Activated T-helper 1 cell treated with anti-CD3 and anti-CD28 coated beads, Interleukin-2, amount 50 U/mL, for 16 hours (primary cell): ENCODE results near the gene AOAH.
"Not testable (repeated sequence)": the region's sequence is repeated elsewhere in the genome, so short reads cannot be mapped to it uniquely, and the experiment has no call there.

Experiments
- DNase-seq, 2 donors: peaks; one replicate each; pipeline ENCODE4 v3.0.0-alpha.2; 2020; ENCODE audit warnings: low read depth in 1 of 2, low spot score in 1 of 2

AOAH gene

DNA sequence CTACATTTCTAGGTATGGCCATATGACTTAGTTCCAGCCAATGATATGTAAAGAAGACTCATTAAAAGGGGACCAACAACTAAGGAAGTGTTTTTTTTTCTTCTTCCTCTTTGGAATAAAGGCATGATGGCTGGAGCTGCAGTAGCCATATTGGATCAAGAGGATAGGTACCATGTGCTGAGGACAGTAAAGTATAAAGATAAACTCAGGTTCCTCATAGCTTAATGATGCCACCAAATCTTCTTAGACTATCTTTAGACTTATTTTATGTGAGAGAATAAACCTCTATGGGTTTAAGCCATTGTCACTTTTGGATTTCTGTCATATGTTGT, 249.3 kb downstream of the AOAH start:
- DNase-seq = no peak

- DNase-seq = no peak
Observed at GRCh38 chr7:36474283-36475010, 249.8 kb downstream of the AOAH start.

GRCh38 chr7:36473454-36474282, 250.6 kb downstream of the AOAH start:
- DNase-seq = no peak

GRCh38 chr7:36472141-36472729, 252.1 kb downstream of the AOAH start:
- DNase-seq = no peak

DNA sequence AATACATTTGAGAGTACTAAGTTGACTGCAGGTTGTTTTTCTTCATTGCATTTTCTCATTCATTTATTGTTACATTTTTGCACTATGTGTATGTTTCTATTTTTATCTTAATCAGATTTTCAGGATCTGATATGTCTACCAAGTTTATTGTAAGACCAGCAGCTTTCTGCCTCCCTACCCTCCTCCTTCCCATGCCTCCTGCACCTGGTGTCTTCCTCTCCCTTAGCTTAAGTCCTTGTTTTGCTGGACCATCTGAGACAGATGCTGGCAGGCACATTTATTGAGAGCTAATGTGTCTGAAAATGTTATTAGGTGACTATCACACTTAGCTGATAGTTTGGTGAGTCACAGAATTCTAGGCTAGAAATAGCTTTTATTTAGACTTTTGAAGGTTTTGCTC, 255.1 kb downstream of the AOAH start:
- DNase-seq = no peak

- DNase-seq = no peak
Observed at GRCh38 chr7:36468370-36469101, 255.8 kb downstream of the AOAH start.

DNA sequence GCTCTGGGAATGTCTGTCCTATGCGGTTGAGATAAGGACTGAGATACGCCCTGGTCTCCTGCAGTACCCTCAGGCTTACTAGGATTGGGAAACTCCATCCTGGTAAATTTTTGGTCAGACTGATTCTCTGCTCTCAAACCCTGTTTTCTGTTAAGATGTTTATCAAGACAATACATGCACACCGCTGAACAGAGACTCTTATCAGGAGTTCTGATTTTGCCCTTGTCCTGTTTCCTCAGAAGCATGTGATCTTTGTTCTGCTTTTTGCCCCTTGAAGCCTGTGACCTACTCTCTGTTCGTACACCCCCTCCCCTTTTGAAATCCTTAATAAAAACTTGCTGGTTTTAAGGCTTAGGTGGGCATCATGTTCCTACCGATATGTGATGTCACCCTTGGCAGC, 258.3 kb downstream of the AOAH start:
- DNase-seq = not testable (repeated sequence)

GRCh38 chr7:36464271-36464670, 260.0 kb downstream of the AOAH start:
- no peak for DNase-seq
